Stimulated activated CD8-positive, alpha-beta memory T cell treated with anti-CD3 and anti-CD28 coated beads, Interleukin-15, amount 100 ng/mL, for 48 hours (primary cell): ENCODE data around the gene EIF1AD.
A peak's percentile ranks its signal among the peaks of the same experiment; 100 is the strongest.
"Not testable (repeated sequence)": the region's sequence is repeated elsewhere in the genome, so short reads cannot be mapped to it uniquely, and the experiment has no call there.

Experiments
- DNase-seq, 2 donors: peaks; one replicate each; pipeline ENCODE4 v3.0.0-alpha.2; 2020; ENCODE audit warnings: low read depth in 2 of 2

Gene EIF1AD

GRCh38 chr11:66022401-66023185, 20.6 kb upstream of the EIF1AD start:
- peak; percentile 63 to 64 for DNase-seq

GRCh38 chr11:66020618-66021357, 18.8 kb upstream of the EIF1AD start:
- peak in 1 of 2 donors; percentile 31 for DNase-seq

GRCh38 chr11:66020212-66020611, 18.3 kb upstream of the EIF1AD start:
- DNase-seq: no peak

DNA sequence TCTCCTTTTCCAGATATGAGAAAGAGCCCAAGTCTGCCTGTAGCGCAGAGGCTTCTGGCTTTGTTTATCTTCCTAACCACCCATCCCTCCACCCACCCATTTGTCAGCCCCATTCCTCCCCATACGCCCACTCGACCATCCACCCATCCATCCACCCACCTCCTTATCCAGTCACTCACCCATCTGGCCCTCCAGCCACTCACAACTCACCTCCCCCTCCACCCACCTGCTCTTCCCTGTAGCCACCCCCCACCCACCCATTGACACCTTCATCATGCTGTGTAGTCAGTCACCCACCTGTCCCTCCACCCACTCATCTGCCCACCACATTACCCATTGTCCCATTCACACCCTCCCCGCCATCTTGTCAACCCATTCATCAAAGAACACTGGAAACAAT, 15.4 kb upstream of the EIF1AD start:
- DNase-seq: no peak

DNA sequence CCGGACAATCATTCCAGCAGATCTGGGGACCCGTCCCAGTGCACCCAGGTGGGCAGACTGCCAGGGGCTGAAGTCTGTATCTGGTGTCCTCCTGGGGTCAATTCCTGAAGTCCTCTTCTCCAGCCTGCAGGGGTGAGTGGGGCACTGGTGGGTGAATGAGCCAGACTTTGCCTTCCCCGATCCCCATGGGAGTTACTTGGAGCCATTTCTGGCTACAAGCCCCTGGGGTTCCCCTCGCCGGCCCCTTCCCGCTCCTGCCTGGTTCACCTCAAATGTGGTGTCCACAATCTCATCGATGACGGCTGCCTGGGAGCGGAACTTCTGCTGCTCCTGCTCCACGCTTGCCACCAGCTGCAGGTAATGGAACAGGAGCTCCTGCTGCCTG, 14.8 kb upstream of the EIF1AD start:
- DNase-seq: no peak

DNA sequence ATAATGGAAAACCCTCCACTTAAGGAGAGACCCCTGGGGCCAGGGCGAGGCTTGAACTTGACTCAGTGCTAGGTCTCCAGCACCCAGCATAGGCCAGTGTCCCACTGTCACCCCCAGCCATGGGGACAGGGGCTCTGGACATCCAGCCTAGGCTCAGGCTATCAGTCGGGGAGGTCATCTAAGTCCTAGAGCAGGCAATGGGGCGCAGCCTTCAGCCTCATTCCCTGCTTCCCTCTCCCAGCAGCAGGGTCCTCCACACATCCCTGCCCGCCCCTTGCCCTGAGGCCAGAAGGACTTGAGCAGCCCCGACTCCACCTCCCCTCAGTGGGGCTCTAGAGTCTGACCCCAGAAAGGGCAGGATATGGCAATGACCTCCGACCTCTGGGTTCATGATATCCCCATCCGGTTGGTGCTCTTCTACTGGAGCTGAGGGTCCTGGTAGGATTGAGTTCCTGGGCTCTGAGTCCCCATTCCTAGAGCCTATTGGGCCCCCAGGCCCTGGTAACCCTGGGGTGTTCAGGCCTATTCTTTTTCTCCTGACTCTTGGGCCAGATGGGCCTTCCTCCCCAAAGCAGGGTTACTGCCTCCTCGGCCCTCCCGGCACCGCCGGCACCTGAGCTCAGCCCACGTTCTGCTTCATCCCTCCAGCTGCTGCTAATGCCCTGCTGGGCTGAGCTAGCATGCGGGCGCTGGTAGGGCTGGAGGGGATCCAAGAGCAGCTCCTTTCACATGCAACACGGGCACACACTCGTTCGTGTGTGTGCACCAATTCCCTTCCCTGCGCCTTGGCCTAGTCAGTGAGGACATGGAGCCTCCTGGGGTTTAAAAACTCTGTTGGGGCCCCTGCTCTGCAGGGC, 14.2 kb upstream of the EIF1AD start:
- no peak for DNase-seq

DNA sequence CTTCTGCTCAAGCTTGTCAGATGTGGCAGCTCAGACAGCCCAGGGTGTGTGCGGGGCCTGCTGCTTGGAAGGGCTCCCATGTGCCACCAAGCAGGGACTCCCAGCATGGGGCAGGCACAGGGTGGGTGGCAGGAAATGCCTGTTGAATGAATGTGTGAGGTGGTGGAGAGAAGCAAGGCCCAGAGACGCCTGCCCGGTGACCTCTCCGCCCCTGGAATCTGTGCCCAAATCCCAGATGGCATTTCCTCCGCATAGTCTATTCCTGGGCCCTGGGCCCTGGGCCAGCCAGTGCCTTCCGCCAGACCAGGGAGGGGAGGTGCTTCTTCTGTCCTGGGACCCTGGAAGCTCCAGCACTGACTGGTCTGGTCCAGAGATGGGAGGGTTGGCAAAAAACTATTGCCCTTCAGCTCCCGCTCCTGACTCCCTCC, 13.5 kb upstream of the EIF1AD start:
- no peak for DNase-seq

- DNase-seq: no peak
These were observed 13.0 kb upstream of the EIF1AD start for GRCh38 chr11:66014804-66015453.

DNA sequence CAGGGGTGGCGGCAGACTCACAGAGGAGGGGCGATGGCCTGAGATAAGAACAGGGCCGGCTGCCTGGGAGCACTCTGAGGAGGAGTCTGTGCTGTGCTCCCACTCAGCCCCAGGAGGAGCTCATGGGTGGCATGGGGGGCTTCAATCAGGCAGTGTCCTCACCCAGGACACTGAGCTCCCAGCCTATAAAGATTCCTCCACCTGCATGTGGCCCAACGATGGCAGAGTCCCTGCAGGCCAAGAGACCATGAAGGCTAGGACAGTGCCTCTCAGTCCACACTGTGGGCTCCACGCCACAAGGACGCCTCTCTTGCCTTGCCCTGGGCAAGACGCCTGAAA, 11.8 kb upstream of the EIF1AD start:
- no peak for DNase-seq

- DNase-seq: no peak
These were observed 11.2 kb upstream of the EIF1AD start for GRCh38 chr11:66012946-66013761.

- DNase-seq: no peak
These were observed 10.5 kb upstream of the EIF1AD start for GRCh38 chr11:66012371-66012945.

DNA sequence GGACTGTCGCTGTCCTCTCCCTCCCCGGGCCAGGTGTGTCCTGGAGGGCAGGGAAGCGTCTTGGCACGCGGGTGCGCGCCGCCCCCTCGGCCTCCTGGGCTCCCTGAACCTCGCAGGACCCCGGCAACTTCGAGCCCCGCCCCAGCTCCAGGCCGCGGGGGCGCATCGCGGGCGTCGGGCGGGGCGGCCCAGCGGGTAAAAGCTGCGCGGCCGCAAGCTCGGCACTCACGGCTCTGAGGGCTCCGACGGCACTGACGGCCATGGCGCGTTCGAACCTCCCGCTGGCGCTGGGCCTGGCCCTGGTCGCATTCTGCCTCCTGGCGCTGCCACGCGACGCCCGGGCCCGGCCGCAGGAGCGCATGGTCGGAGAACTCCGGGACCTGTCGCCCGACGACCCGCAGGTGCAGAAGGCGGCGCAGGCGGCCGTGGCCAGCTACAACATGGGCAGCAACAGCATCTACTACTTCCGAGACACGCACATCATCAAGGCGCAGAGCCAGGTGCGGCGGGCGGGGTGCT, 9.9 kb upstream of the EIF1AD start, which contains the start of gene CST6:
CST6 (plus strand) TSS at position 224 of the 519 bp plus-strand sequence; CDS start at position 261, 37 bp downstream.
- no peak for DNase-seq

DNA sequence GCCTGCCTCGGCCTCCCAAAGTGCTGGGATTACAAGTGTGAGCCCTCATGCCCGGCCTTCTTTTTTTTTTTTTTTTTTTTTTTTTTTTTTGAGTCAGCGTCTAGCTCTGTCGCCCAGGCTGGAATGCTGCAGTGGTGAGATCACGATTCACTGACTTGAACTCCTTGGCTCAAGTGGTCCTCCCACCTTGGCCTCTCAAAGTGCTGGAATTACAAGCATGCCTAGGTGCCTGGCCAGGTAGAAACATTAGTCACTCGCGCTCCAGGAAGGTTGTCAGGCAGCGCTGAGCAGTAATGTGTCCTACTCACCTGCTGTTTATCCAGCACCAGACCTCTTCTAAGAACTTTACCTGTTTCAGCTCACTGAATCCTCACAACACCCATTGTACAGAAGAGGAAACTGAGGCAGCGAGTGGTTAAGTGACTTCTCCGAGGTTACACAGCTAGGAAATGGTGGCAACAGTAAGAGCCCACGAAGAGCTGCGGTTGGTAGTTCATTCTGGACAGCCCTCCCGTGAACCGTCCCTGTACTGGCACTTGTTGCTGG, 9.4 kb upstream of the EIF1AD start:
- no peak for DNase-seq

GRCh38 chr11:66010036-66010435, 8.1 kb upstream of the EIF1AD start:
- not testable (repeated sequence) for DNase-seq

- DNase-seq: no peak
These were observed 6.6 kb upstream of the EIF1AD start for GRCh38 chr11:66008468-66009101.

DNA sequence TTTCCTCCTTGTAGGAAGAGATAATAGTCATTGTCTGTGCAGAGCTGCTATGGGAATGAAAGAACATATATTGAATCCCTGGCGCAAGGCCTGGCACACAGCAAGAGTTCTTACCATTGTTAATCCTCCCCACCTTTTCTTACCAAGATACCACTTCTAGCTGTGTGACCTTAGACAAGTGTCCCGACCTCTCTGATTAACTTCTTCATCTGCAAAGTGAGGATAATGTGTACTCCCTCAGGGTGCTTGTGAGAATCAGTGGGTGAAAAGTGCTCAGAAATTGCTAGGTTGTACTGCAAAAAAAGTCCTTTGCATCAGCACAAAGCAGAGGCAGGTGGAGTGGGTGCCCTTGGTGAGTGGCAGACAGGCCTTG, 6.1 kb upstream of the EIF1AD start:
- no peak for DNase-seq

- DNase-seq: no peak
These were observed 5.3 kb upstream of the EIF1AD start for GRCh38 chr11:66007201-66007634.

DNA sequence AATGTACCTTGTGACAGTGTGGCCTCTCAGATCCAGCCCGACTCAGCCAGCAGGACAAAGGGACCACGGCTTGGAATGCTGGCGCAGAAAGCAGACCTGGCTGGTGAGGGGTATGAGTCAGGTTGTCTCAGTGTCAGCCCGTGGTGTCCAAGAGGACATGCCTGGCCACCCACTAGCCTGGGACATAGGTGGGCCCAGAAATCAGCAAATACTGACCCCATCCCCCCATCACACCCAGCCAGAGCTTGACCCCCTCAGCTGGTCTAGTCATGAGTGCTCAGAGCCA, 4.9 kb upstream of the EIF1AD start:
- DNase-seq: no peak

DNA sequence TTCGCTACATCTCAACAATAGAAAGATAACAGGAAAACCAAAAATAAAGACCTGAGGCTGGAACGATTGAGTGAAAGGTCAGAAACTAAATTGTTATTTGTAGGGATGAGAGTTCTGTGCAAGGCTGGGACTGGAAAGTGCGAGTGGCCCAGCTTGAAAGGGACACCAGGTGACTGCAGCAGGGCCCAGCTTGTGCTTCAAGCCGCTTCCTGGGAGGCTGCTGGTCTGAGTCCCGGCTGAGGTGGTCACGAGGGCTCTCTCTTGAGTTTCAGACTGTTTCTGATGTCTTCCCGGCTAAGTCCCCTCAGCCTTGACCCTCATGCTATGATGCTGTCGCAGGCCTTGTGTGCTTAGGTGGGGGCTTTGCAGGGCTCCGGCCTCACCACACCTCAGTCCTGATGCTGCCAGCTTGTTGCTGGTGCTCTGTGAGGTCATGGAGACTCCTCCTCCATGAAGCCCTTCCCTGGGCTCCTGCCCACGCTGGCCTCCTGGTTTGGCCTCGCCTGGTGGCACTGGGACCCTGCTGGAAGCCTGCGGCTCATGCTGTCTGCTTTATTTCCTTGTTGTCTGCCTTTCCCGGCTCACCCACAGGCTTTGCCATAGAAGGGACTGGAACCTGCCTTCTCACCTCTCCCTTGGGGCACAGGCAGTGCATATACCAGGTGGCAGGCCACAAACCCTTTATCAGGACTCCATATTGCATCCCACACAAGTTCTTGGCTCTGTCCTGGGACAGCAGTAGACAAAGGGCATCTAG, 4.4 kb upstream of the EIF1AD start:
- DNase-seq: no peak
